Endothelial cell (in vitro differentiated cells): Measurements from ENCODE around the gene ZNF574. TPM values are rescaled to one million over a fixed set of nuclear protein-coding genes. Genes with fewer than 3 reads are reported as not detected.

ENCODE experiments used
- DNase-seq: peaks from one replicate; pipeline ENCODE4 v3.0.0; 2021; ENCODE audit warnings: low spot score
- H3K27ac Mint-ChIP-seq: one replicate; pipeline ENCODE4 v1.8.0; 2021; ENCODE audit warnings: mixed read lengths, inconsistent platforms; ENCODE audit not compliant: unreplicated experiment
- H3K27me3 Mint-ChIP-seq: one replicate; pipeline ENCODE4 v1.8.0; 2021; ENCODE audit warnings: mild to moderate bottlenecking, moderate library complexity, mixed read lengths, inconsistent platforms; ENCODE audit not compliant: unreplicated experiment
- H3K36me3 Mint-ChIP-seq: one replicate; pipeline ENCODE4 v1.8.0; 2021; ENCODE audit warnings: mild to moderate bottlenecking, low read depth, mixed read lengths, inconsistent platforms; ENCODE audit not compliant: unreplicated experiment
- H3K4me1 Mint-ChIP-seq: one replicate; pipeline ENCODE4 v1.8.0; 2021; ENCODE audit warnings: mild to moderate bottlenecking, mixed read lengths, inconsistent platforms; ENCODE audit not compliant: unreplicated experiment
- H3K4me3 Mint-ChIP-seq: one replicate; pipeline ENCODE4 v1.8.0; 2021; ENCODE audit warnings: mild to moderate bottlenecking, mixed read lengths, inconsistent platforms; ENCODE audit not compliant: unreplicated experiment
- H3K9me3 Mint-ChIP-seq: one replicate; pipeline ENCODE4 v1.8.0; 2021; ENCODE audit warnings: mixed read lengths, inconsistent platforms; ENCODE audit not compliant: unreplicated experiment
- CTCF ChIP-seq: fragments of 200-600 bp; sonication (generic); IDR thresholded peaks from one replicate; pipeline ENCODE4 v1.5.0; 2021; ENCODE audit warnings: antibody characterized with exemption; ENCODE audit not compliant: unreplicated experiment
- total RNA-seq: library from RNA; stranded (reverse); fragmentation: NEBNext Ultra II Directional; extraction: Animal tissue kit (Norgen Biotek cat#: 25700); gene quantifications from one replicate; pipeline ENCODE4 v1.2.1, GENCODE V29; 2021; ENCODE audit not compliant: unreplicated experiment

The ZNF574 gene
- total RNA-seq, 1 donor from 2014 or later, result 19.7 TPM

- Mint-ChIP-seq H3K27ac (no peak overlapping the region), H3K27me3 (peaks cover 8% of the 10 kb centered on the region), H3K9me3 (no peaks in the 10 kb centered on the region), H3K4me3 (no peak overlapping the region), H3K36me3 (peaks cover 20% of the 10 kb centered on the region), H3K4me1 (peaks cover 11% of the 10 kb centered on the region)
- no peak for TF ChIP-seq CTCF
- no peak for DNase-seq
These were observed 23.6 kb upstream of the ZNF574 start for GRCh38 chr19:42052241-42052863.

DNA sequence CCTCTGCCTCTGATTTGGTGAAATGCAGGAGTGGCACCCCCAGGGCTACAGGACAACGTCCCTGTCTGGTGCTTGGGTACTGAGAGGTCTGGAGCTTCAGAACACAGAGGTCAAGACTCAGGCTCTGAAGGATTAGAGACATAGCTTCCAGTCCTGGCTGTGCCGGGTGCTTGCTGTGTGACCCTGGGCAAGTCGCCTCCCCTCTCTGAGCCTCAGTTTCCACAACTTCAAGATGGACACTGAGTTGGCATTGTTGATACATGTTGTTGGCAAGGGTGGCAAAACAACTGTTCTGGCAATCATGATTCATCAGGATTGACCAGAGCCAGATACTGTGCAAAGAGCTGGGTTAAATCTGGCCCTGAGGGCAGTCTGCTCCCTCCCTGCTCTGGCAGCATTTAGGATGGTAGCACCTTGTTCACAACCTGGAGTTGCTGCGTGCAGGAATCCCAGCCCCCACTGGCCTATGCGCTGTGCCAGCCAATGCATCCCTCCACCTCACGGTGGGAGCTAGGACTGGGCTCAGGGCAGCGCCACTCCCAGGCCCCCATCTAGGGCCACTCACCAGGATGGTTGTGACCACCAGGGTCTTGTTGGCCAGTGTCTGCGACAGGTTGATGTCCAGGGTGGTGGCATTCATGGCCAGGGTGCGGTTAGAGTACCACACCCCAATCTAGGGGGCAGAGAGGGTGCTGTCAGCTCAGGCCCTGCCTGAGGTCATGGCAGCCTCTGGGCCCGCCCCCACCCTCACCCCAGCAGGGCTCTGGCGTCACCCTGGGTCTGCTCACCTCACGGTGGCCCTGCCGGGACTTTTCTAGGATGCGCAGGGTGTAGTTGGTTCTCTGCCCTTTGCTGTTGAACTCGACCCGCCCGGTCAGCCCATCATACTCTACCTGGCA is 22.7 kb upstream of the ZNF574 start:
- H3K4me3 Mint-ChIP-seq, result no peak overlapping the region
- H3K4me1 Mint-ChIP-seq, result peaks cover 11% of the 10 kb centered on the region
- peaks cover 8% of the 10 kb centered on the region for H3K27me3 Mint-ChIP-seq
- no peak overlapping the region for H3K27ac Mint-ChIP-seq
- no peak for TF ChIP-seq CTCF
- no peaks in the 10 kb centered on the region for H3K9me3 Mint-ChIP-seq
- DNase-seq, result no peak
- H3K36me3 Mint-ChIP-seq, result peaks cover 20% of the 10 kb centered on the region

DNA sequence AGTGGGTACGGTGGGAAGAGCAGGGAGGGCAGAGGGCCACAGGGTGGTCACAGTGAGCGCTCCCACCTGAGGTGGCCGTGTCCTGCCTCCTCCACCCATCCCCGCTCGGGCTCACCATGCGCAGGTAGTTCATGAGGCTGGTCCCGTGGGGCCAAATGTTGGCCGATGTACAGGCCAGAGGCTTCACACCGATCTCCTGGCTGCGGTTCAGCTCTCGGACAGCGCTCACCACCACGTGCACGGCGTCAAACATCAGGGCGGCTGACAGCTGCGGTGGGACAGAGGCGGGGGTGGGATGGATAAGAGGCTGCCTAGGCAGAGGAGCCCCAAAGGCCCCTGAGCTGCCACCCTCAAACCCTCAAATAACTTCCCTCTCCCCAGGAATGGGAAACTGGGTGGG is 21.8 kb upstream of the ZNF574 start:
- H3K4me3 Mint-ChIP-seq, result no peak overlapping the region
- H3K36me3 Mint-ChIP-seq, result peaks cover 20% of the 10 kb centered on the region
- H3K27ac Mint-ChIP-seq, result no peak overlapping the region
- no peak for DNase-seq
- peaks cover 11% of the 10 kb centered on the region for H3K4me1 Mint-ChIP-seq
- H3K27me3 Mint-ChIP-seq, result peaks cover 8% of the 10 kb centered on the region
- H3K9me3 Mint-ChIP-seq, result no peaks in the 10 kb centered on the region
- TF ChIP-seq CTCF, result no peak

GRCh38 chr19:42057846-42058245 is 18.1 kb upstream of the ZNF574 start:
- peaks cover 11% of the 10 kb centered on the region for H3K4me1 Mint-ChIP-seq
- no peak for DNase-seq
- no peak for TF ChIP-seq CTCF
- no peak overlapping the region for H3K4me3 Mint-ChIP-seq
- no peaks in the 10 kb centered on the region for H3K9me3 Mint-ChIP-seq
- peaks cover 31% of the 10 kb centered on the region for H3K36me3 Mint-ChIP-seq
- peaks cover 11% of the 10 kb centered on the region for H3K27me3 Mint-ChIP-seq
- no peak overlapping the region for H3K27ac Mint-ChIP-seq

DNA sequence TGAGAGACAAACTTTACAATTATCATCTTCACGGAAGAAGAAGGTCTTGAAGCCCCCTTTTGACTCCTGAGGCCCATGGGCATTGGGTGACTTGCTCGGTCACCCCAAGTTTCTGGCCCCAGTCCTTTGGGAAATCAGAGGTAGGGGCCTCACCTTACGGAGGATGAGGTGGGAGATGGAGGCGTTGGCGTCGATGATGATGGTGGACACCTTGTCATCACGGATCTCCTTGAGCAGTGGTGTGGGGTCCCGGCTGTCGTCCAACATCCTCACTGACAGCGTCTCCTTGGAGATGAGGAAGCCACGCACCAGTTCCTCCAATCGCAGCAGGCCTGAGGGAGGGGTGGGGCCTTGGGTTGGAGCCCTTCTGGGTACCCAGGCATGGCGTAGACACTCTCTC is 16.8 kb upstream of the ZNF574 start:
- TF ChIP-seq CTCF, result no peak
- H3K27me3 Mint-ChIP-seq, result peaks cover 11% of the 10 kb centered on the region
- H3K4me1 Mint-ChIP-seq, result peaks cover 11% of the 10 kb centered on the region
- no peak overlapping the region for H3K4me3 Mint-ChIP-seq
- peaks cover 27% of the 10 kb centered on the region for H3K36me3 Mint-ChIP-seq
- no peak for DNase-seq
- H3K9me3 Mint-ChIP-seq, result no peaks in the 10 kb centered on the region
- H3K27ac Mint-ChIP-seq, result no peak overlapping the region
